GM23338 (cell line): ENCODE measurements around the gene ANAPC13. TPM values are rescaled to one million over a fixed set of nuclear protein-coding genes. Genes with fewer than 3 reads are reported as not detected.

ENCODE experiments used
- ATAC-seq: fragments of 200-7000 bp; cut with Tn5 transposase; 3 replicates; pipeline ENCODE4 v1.9.1; 2020
- DNase-seq: peaks from one replicate; pipeline ENCODE4 v3.0.0-alpha.2; 2015; ENCODE audit warnings: low spot score
- H2AFZ ChIP-seq: fragments of 200-600 bp; sonication (generic); 2 replicates; pipeline ENCODE4 v1.8.0; 2016; ENCODE audit warnings: antibody characterized with exemption, mild to moderate bottlenecking, moderate library complexity
- H3F3A ChIP-seq: fragments of 200-600 bp; sonication (generic); replicated peaks from 2 replicates; pipeline ENCODE4 v1.8.0; 2017; ENCODE audit warnings: antibody characterized with exemption, mixed run types, low read depth
- H3K27ac ChIP-seq: fragments of 200-600 bp; sonication (generic); 2 replicates; pipeline ENCODE4 v1.6.1; 2016; ENCODE audit warnings: low read depth
- H3K27me3 ChIP-seq: fragments of 200-600 bp; sonication (generic); 2 replicates; pipeline ENCODE4 v1.8.0; 2016; ENCODE audit warnings: mild to moderate bottlenecking, mixed run types, moderate library complexity; ENCODE audit not compliant: insufficient read depth
- H3K36me3 ChIP-seq: fragments of 200-600 bp; sonication (generic); 2 replicates; pipeline ENCODE4 v1.8.0; 2016; ENCODE audit warnings: mild to moderate bottlenecking; ENCODE audit not compliant: insufficient read depth
- H3K4me1 ChIP-seq: fragments of 200-600 bp; sonication (generic); 2 replicates; pipeline ENCODE4 v1.8.0; 2016; ENCODE audit warnings: mild to moderate bottlenecking, moderate library complexity; ENCODE audit not compliant: insufficient read depth
- H3K4me2 ChIP-seq: fragments of 200-600 bp; sonication (generic); 2 replicates; pipeline ENCODE4 v1.7.1; 2017; ENCODE audit warnings: mixed run types
- H3K4me3 ChIP-seq: fragments of 200-600 bp; sonication (generic); 2 replicates; pipeline ENCODE4 v1.6.1; 2016; ENCODE audit warnings: mixed run types
- H3K79me2 ChIP-seq: fragments of 200-600 bp; sonication (generic); replicated peaks from 2 replicates; pipeline ENCODE4 v1.8.0; 2017; ENCODE audit warnings: mild to moderate bottlenecking; ENCODE audit not compliant: insufficient read depth
- H3K9me2 ChIP-seq: fragments of 200-600 bp; sonication (generic); 2 replicates; pipeline ENCODE4 v1.8.0; 2017; ENCODE audit not compliant: insufficient read depth
- H4K20me1 ChIP-seq: fragments of 200-600 bp; sonication (generic); replicated peaks from 2 replicates; pipeline ENCODE4 v1.8.0; 2017; ENCODE audit warnings: mild to moderate bottlenecking; ENCODE audit not compliant: insufficient read depth
- H3K27ac Mint-ChIP-seq: 2 replicates; pipeline ENCODE4 v1.8.0; 2020; ENCODE audit warnings: inconsistent platforms, mild to moderate bottlenecking, moderate library complexity, mixed read lengths
- H3K27me3 Mint-ChIP-seq: 3 replicates; pipeline ENCODE4 v1.8.0; 2022; ENCODE audit warnings: low read depth, mild to moderate bottlenecking, moderate library complexity, mixed read lengths, inconsistent platforms; ENCODE audit not compliant: insufficient read depth, poor library complexity
- H3K36me3 Mint-ChIP-seq: 3 replicates; pipeline ENCODE4 v1.8.0; 2021; ENCODE audit warnings: low read depth, mild to moderate bottlenecking, inconsistent platforms, moderate library complexity, mixed read lengths
- H3K4me1 Mint-ChIP-seq: 3 replicates; pipeline ENCODE4 v1.8.0; 2020; ENCODE audit warnings: mild to moderate bottlenecking, inconsistent platforms, mixed read lengths
- H3K4me3 Mint-ChIP-seq: 3 replicates; pipeline ENCODE4 v1.8.0; 2021; ENCODE audit warnings: moderate library complexity, mild to moderate bottlenecking, inconsistent platforms, mixed read lengths
- H3K9me3 Mint-ChIP-seq: 3 replicates; pipeline ENCODE4 v1.8.0; 2020; ENCODE audit warnings: moderate library complexity, mild to moderate bottlenecking, inconsistent platforms, mixed read lengths
- CREB1 ChIP-seq: fragments of 250-450 bp; sonication (Bioruptor Pico); IDR thresholded peaks from 2 replicates; pipeline ENCODE4 v1.5.0; 2020; ENCODE audit warnings: low read depth, mild to moderate bottlenecking, moderate library complexity
- EZH2 ChIP-seq: fragments of 200-600 bp; sonication (generic); IDR thresholded peaks from one replicate; pipeline ENCODE4 v1.8.0; 2017; ENCODE audit warnings: antibody characterized with exemption, mild to moderate bottlenecking, low read depth; ENCODE audit not compliant: unreplicated experiment
- EZH2phosphoT487 ChIP-seq: fragments of 200-600 bp; sonication (generic); IDR thresholded peaks from one replicate; pipeline ENCODE4 v1.8.1; 2018; ENCODE audit warnings: antibody characterized with exemption; ENCODE audit not compliant: unreplicated experiment
- JUNB ChIP-seq: IDR thresholded peaks from one replicate; pipeline ENCODE4 v1.6.1; 2016; ENCODE audit warnings: antibody characterized with exemption; ENCODE audit not compliant: unreplicated experiment
- NANOG ChIP-seq: IDR thresholded peaks from 2 replicates; pipeline ENCODE4 v1.6.1; 2016; ENCODE audit warnings: antibody characterized with exemption, borderline replicate concordance
- POLR2AphosphoS5 ChIP-seq: IDR thresholded peaks from 2 replicates; pipeline ENCODE4 v1.6.1; 2016; ENCODE audit warnings: antibody characterized with exemption, low read depth
- STAT1 ChIP-seq: IDR thresholded peaks from one replicate; pipeline ENCODE4 v1.6.1; 2016; ENCODE audit warnings: antibody characterized with exemption; ENCODE audit not compliant: unreplicated experiment
- ZNF114 ChIP-seq: fragments of 250-450 bp; sonication (Bioruptor Pico); IDR thresholded peaks from 2 replicates; pipeline ENCODE4 v1.5.0; 2020; ENCODE audit warnings: mild to moderate bottlenecking, moderate library complexity
- ZNF331 ChIP-seq: fragments of 250-450 bp; sonication (Bioruptor Pico); IDR thresholded peaks from 2 replicates; pipeline ENCODE4 v1.5.0; 2020; ENCODE audit warnings: low read depth, mild to moderate bottlenecking, moderate library complexity
- polyA plus RNA-seq: library from polyadenylated mRNA; unstranded; fragments of >200 nt; fragmentation: Nextera tagmentation; extraction: Ambion mirVana; gene quantifications from 2 replicates; pipeline ENCODE4 v1.2.1, GENCODE V29; 2016
- total RNA-seq: library from RNA; depleted of rRNA; stranded (reverse); fragments of >200 nt; shearing (Covaris generic); gene quantifications from 2 replicates; pipeline ENCODE4 v1.2.3, GENCODE V29; 2014
- TF ChIP-seq, protein P1 (sequence below): IDR thresholded peaks from one replicate; pipeline ENCODE4 v1.6.1; 2018; ENCODE audit warnings: antibody characterized with exemption; ENCODE audit not compliant: unreplicated experiment
- TF ChIP-seq, protein P2 (sequence below): IDR thresholded peaks from 2 replicates; pipeline ENCODE4 v1.6.1; 2016; ENCODE audit warnings: antibody characterized with exemption
- TF ChIP-seq, protein P3 (sequence below), 2 experiments: fragments of 200-600 bp in 1 of 2; sonication (generic) in 1 of 2; conservative IDR thresholded peaks; 2 replicates each; pipeline versions ENCODE4 v1.5.1 to v1.6.1; 2016 to 2017; ENCODE audit warnings: antibody characterized with exemption in 2 of 2, low read depth in 2 of 2, mild to moderate bottlenecking in 2 of 2, moderate library complexity in 1 of 2

The ANAPC13 gene
- total and polyA plus RNA-seq, 2 experiments from 2014 or later: 44.4 to 76.8 TPM

DNA sequence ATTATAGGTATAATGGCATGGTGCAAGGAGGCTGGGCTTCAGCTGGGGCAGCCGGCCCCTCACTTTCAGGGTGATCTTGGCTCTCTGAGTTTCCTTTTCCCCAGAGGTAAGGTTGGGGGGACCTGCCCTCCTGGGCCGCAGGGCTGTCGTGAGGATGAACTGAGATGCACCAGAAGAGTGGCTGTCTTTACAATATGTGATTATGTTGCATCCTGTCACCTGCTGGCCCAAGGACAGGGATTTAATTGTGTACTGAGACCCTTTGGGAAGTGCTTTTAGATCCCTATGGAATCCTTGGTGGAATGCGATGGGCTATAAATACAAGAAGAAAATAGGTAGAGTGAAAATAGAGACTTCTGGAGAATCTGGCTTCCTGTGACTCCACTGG, 22.1 kb downstream of the ANAPC13 start (continued):
- TF ChIP-seq, protein P1, sequence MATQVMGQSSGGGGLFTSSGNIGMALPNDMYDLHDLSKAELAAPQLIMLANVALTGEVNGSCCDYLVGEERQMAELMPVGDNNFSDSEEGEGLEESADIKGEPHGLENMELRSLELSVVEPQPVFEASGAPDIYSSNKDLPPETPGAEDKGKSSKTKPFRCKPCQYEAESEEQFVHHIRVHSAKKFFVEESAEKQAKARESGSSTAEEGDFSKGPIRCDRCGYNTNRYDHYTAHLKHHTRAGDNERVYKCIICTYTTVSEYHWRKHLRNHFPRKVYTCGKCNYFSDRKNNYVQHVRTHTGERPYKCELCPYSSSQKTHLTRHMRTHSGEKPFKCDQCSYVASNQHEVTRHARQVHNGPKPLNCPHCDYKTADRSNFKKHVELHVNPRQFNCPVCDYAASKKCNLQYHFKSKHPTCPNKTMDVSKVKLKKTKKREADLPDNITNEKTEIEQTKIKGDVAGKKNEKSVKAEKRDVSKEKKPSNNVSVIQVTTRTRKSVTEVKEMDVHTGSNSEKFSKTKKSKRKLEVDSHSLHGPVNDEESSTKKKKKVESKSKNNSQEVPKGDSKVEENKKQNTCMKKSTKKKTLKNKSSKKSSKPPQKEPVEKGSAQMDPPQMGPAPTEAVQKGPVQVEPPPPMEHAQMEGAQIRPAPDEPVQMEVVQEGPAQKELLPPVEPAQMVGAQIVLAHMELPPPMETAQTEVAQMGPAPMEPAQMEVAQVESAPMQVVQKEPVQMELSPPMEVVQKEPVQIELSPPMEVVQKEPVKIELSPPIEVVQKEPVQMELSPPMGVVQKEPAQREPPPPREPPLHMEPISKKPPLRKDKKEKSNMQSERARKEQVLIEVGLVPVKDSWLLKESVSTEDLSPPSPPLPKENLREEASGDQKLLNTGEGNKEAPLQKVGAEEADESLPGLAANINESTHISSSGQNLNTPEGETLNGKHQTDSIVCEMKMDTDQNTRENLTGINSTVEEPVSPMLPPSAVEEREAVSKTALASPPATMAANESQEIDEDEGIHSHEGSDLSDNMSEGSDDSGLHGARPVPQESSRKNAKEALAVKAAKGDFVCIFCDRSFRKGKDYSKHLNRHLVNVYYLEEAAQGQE: no peak
- TF ChIP-seq, protein P2, sequence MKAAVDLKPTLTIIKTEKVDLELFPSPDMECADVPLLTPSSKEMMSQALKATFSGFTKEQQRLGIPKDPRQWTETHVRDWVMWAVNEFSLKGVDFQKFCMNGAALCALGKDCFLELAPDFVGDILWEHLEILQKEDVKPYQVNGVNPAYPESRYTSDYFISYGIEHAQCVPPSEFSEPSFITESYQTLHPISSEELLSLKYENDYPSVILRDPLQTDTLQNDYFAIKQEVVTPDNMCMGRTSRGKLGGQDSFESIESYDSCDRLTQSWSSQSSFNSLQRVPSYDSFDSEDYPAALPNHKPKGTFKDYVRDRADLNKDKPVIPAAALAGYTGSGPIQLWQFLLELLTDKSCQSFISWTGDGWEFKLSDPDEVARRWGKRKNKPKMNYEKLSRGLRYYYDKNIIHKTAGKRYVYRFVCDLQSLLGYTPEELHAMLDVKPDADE: no peak

DNA sequence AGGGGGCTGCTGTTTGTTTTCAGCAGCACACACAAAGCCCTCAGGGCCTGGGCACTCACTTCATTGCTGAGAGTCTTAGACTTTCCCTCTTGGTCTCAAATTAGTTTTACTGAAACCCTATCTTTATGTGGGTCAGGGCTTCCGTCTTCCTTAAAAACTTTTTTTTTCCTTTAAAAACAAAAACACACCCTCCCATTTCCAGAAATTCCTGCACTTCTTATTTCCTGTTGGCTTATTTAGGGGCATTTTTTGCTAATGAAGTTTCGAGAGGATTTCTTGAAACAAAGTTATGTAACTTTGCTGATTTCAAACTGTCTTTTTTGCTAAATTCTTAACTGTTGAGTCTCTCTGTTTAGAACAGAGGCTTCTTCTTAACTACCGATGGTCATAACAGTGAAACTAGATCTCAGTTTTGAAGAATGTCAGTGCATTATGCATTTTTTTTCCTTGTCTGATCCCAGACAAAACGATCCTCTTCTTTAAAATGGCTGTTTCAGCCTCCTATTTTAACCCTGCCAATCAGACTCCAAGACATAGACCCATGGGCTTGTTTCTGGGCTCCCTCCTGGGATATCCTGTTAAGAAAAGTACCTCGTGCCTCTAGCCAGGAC, 23.3 kb downstream of the ANAPC13 start:
- Histone ChIP-seq H3K79me2 (no peaks in the 10 kb centered on the region), H3K36me3 (no peaks in the 10 kb centered on the region), H3K4me3 (no peak overlapping the region), H3K4me2 (no peak overlapping the region), H3K9me2 (no peaks in the 10 kb centered on the region), H3K27me3 (no peaks in the 10 kb centered on the region), H4K20me1 (no peaks in the 10 kb centered on the region), H3K27ac (peak overlapping the region; percentile 78; the same call in 1 of the 2 replicates), H3F3A (peaks cover 5% of the 10 kb centered on the region; the same call in 1 of the 2 replicates), H3K4me1 (peaks cover 31% of the 10 kb centered on the region), H2AFZ (peak overlapping the region; percentile 82; the same call in 1 of the 2 replicates)
- H3K4me3 Mint-ChIP-seq: no peak overlapping the region
- peaks cover 15% of the 10 kb centered on the region for H3K27me3 Mint-ChIP-seq
- ATAC-seq: no peak
- peaks cover 35% of the 10 kb centered on the region for H3K4me1 Mint-ChIP-seq
- DNase-seq: no peak
- no peaks in the 10 kb centered on the region for H3K36me3 Mint-ChIP-seq
- H3K27ac Mint-ChIP-seq: peak overlapping the region; percentile 76; the same call in 1 of the 2 replicates
- H3K9me3 Mint-ChIP-seq: no peaks in the 10 kb centered on the region
- TF ChIP-seq, protein P3, sequence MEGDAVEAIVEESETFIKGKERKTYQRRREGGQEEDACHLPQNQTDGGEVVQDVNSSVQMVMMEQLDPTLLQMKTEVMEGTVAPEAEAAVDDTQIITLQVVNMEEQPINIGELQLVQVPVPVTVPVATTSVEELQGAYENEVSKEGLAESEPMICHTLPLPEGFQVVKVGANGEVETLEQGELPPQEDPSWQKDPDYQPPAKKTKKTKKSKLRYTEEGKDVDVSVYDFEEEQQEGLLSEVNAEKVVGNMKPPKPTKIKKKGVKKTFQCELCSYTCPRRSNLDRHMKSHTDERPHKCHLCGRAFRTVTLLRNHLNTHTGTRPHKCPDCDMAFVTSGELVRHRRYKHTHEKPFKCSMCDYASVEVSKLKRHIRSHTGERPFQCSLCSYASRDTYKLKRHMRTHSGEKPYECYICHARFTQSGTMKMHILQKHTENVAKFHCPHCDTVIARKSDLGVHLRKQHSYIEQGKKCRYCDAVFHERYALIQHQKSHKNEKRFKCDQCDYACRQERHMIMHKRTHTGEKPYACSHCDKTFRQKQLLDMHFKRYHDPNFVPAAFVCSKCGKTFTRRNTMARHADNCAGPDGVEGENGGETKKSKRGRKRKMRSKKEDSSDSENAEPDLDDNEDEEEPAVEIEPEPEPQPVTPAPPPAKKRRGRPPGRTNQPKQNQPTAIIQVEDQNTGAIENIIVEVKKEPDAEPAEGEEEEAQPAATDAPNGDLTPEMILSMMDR (conservative IDR thresholded peaks at IDR 0.05; ENCODE audit: low read depth in 2 of 2): no peak
- TF ChIP-seq JUNB (no peak), STAT1 (no peak), EZH2phosphoT487 (no peak), EZH2 (no peak), ZNF114 (no peak), CREB1 (no peak), NANOG (no peak), ZNF331 (no peak), POLR2AphosphoS5 (no peak)
- TF ChIP-seq, protein P1: no peak
- TF ChIP-seq, protein P2: no peak
